K562 (cell line): ENCODE results near the gene PHEX. TPM values are rescaled to one million over a fixed set of nuclear protein-coding genes. Genes with fewer than 3 reads are reported as not detected.

Source experiments
- ATAC-seq: fragments of 200-7000 bp; cut with Tn5 transposase; 3 replicates; pipeline ENCODE4 v1.9.1; 2020; ENCODE audit warnings: moderate library complexity
- BruUV-seq: library from RNA; stranded (reverse); fragments of 400-500 nt; replicated peaks from 2 replicates; lab custom pipeline; 2021; lab: Mats Ljungman, UMichigan
- CTCF ChIA-PET: fragments of 300-600 bp; formaldehyde crosslinking; extraction: SDS; loops from one replicate; lab custom pipeline; 2021; ENCODE audit warnings: low intra/inter-chr PET ratio; lab: Yijun Ruan, JAX
- POLR2A ChIA-PET: fragments of 300-600, 350-650 bp; sonication (Branson Sonifier 250); formaldehyde crosslinking; extraction: SDS; loops from one replicate; lab custom pipeline; 2021; ENCODE audit warnings: antibody characterized with exemption, inconsistent platforms; lab: Yijun Ruan, JAX
- DNase-seq, 4 experiments: peaks; one replicate each; pipeline versions ENCODE4 v3.0.0 to v3.0.0-alpha.2; 2011 to 2018; ENCODE audit warnings: low spot score in 3 of 4, mixed read lengths in 3 of 4; ENCODE audit errors: extremely low read depth in 1 of 4
- FAIRE-seq: peaks from 2 replicates; lab custom pipeline; 2011; peaks lifted over from hg19 to GRCh38; lab: Jason Lieb, UNC
- H2AFZ ChIP-seq: 2 replicates; pipeline ENCODE4 v1.6.0; 2011; ENCODE audit warnings: low read depth, low read length, control low read depth, inconsistent platforms
- H3K27ac ChIP-seq: fragments of 200-600 bp; 3 replicates; pipeline ENCODE4 v1.8.0; 2011; ENCODE audit warnings: low read depth, mild to moderate bottlenecking, control low read depth, inconsistent platforms, low read length, moderate library complexity, mixed read lengths; ENCODE audit errors: extremely low read depth
- H3K27me3 ChIP-seq, 2 experiments: fragments of 300-600 bp in 1 of 2; 2 replicates in 1 of 2; 3 replicates in 1 of 2; pipeline versions ENCODE4 v1.6.0 to v1.8.0; 2011; ENCODE audit warnings: inconsistent platforms in 2 of 2, low read length in 2 of 2, mild to moderate bottlenecking in 1 of 2, mixed read lengths in 1 of 2, moderate library complexity in 1 of 2; ENCODE audit not compliant: control insufficient read depth in 2 of 2, insufficient read depth in 2 of 2
- H3K36me3 ChIP-seq: fragments of 300-600 bp; 3 replicates; pipeline ENCODE4 v1.8.0; 2011; ENCODE audit warnings: mild to moderate bottlenecking, low read length, inconsistent platforms; ENCODE audit not compliant: control insufficient read depth, insufficient read depth
- H3K4me1 ChIP-seq, 2 experiments: fragments of 200-600 bp in 1 of 2; replicated peaks in 1 of 2; 2 replicates in 1 of 2; 3 replicates in 1 of 2; pipeline versions ENCODE4 v1.5.1 to v1.8.0; 2011; ENCODE audit warnings: inconsistent platforms in 2 of 2, low read length in 2 of 2, mild to moderate bottlenecking in 1 of 2, mixed read lengths in 1 of 2, moderate library complexity in 1 of 2; ENCODE audit not compliant: control insufficient read depth in 2 of 2, insufficient read depth in 2 of 2
- H3K4me2 ChIP-seq: 2 replicates; pipeline ENCODE4 v1.6.1; 2011; ENCODE audit warnings: low read length, control low read depth, inconsistent platforms, mixed read lengths; ENCODE audit not compliant: insufficient read depth
- H3K4me3 ChIP-seq: fragments of 200-600 bp; sonication (generic), shearing (Covaris generic); 2 replicates; pipeline ENCODE4 v1.5.1; 2016; ENCODE audit warnings: control low read depth, inconsistent platforms
- H3K79me2 ChIP-seq: fragments of 200-600 bp; 3 replicates; pipeline ENCODE4 v1.8.0; 2011; ENCODE audit warnings: low read length, inconsistent platforms; ENCODE audit not compliant: control insufficient read depth, insufficient read depth
- H3K9ac ChIP-seq, 2 experiments: 2 replicates each; pipeline versions ENCODE4 v1.6.0 to v1.6.1; 2011; ENCODE audit warnings: low read depth in 2 of 2, low read length in 2 of 2, control low read depth in 1 of 2, inconsistent platforms in 1 of 2, mild to moderate bottlenecking in 1 of 2, mixed read lengths in 1 of 2; ENCODE audit not compliant: insufficient read depth in 1 of 2
- H3K9me1 ChIP-seq: one replicate; pipeline ENCODE4 v1.6.0; 2011; ENCODE audit warnings: inconsistent platforms, mild to moderate bottlenecking, low read length, moderate library complexity; ENCODE audit not compliant: control insufficient read depth, insufficient read depth
- H3K9me3 ChIP-seq: replicated peaks from 2 replicates; pipeline ENCODE4 v1.5.1; 2011; ENCODE audit warnings: low read depth, low read length, inconsistent platforms; ENCODE audit not compliant: control insufficient read depth, insufficient read depth
- H4K20me1 ChIP-seq: replicated peaks from 2 replicates; pipeline ENCODE4 v1.6.1; 2011; ENCODE audit warnings: low read length, inconsistent platforms, mixed read lengths; ENCODE audit not compliant: control insufficient read depth, insufficient read depth
- KHSRP ChIP-seq: fragments of 450-650 bp; IDR thresholded peaks from 2 replicates; pipeline ENCODE4 v1.6.1; 2017
- NCOA6 ChIP-seq: fragments of 450-650 bp; IDR thresholded peaks from 2 replicates; pipeline ENCODE4 v1.6.1; 2017; ENCODE audit warnings: mild to moderate bottlenecking
- TRIM28 ChIP-seq: fragments of 450-650 bp; IDR thresholded peaks from 2 replicates; pipeline ENCODE4 v1.6.1; 2017
- U2AF1 ChIP-seq: fragments of 200-400 bp; formaldehyde crosslinking; optimal IDR thresholded peaks from 2 replicates; pipeline ENCODE3; 2017; ENCODE audit warnings: mild to moderate bottlenecking, low read depth, low read length, moderate library complexity
- ZBTB1 ChIP-seq: sonication (generic); formaldehyde crosslinking; IDR thresholded peaks from 2 replicates; pipeline ENCODE4 v1.8.1; 2023; ENCODE audit warnings: missing genetic modification reagents, low read depth, mild to moderate bottlenecking, borderline replicate concordance
- ZNF146 ChIP-seq: IDR thresholded peaks from one replicate; pipeline ENCODE4 v1.6.1; 2018; ENCODE audit warnings: missing compliant biosample characterization; ENCODE audit not compliant: unreplicated experiment
- ZNF311 ChIP-seq: fragments of 250-450 bp; sonication (Bioruptor Pico); IDR thresholded peaks from 2 replicates; pipeline ENCODE4 v1.4.0; 2020; ENCODE audit warnings: mild to moderate bottlenecking, moderate library complexity
- WGBS: fragments of 100-300 bp; shearing (Covaris generic); methylation state at CpG from one replicate; pipeline ENCODE4 v1.1.6; 2016; ENCODE audit warnings: low coverage, mixed read lengths; ENCODE audit not compliant: insufficient coverage; ENCODE audit errors: missing lambda C conversion rate; 5-methylcytosine and 5-hydroxymethylcytosine counted together
- in situ Hi-C: fragments of 300-500 bp; cut with MboI; formaldehyde crosslinking; loops from 4 replicates; pipeline ENCODE4 v1.15.0; 2018; ENCODE audit warnings: inconsistent platforms, mixed read lengths
- intact Hi-C: fragments of 100-400 bp; cut with micrococcal nuclease; formaldehyde crosslinking; loops from 2 replicates; pipeline ENCODE4 v1.14.2; 2022
- polyA plus RNA-seq, 8 experiments: library from polyadenylated mRNA; depleted of rRNA in 4 of 8; stranded (reverse) in 5 of 8; unstranded in 3 of 8; fragments of >200 nt; fragmentation: Nextera tagmentation in 2 of 8; fragmentation: Illumina TruSeq in 1 of 8; extraction: Ambion mirVana in 2 of 8; extraction: Trizol in 1 of 8; gene quantifications; 2 replicates each; pipeline versions ENCODE4 v1.2.1 to v1.2.3, GENCODE V29; 2011 to 2014; ENCODE audit warnings: inconsistent platforms in 1 of 8, missing spikeins in 1 of 8
- total RNA-seq, 7 experiments: library from RNA; depleted of rRNA in 6 of 7; stranded (reverse); fragments of >200 nt in 6 of 7; fragmentation: Illumina TruSeq in 2 of 7; extraction: Trizol in 2 of 7; gene quantifications; 2 replicates each; pipeline versions ENCODE4 v1.2.1 to v1.2.3, GENCODE V29; 2011 to 2021; ENCODE audit warnings: low replicate concordance in 1 of 7
- TF ChIP-seq, protein P1 (sequence below): sonication (generic); formaldehyde crosslinking; IDR thresholded peaks from 2 replicates; pipeline ENCODE4 v1.8.1; 2023; ENCODE audit warnings: mild to moderate bottlenecking, missing genetic modification reagents
- TF ChIP-seq, protein P2 (sequence below): fragments of 450-650 bp; IDR thresholded peaks from 2 replicates; pipeline ENCODE4 v1.7.1; 2018; ENCODE audit warnings: mild to moderate bottlenecking, low read depth; ENCODE audit not compliant: partially characterized antibody

The PHEX gene
- total and polyA plus RNA-seq, 9 of the 15 experiments (the other 6 are each of a cell fraction or from before 2014, with no cell fraction given), result 0.01 to 0.11 (median 0.04) TPM; not detected in 6

DNA sequence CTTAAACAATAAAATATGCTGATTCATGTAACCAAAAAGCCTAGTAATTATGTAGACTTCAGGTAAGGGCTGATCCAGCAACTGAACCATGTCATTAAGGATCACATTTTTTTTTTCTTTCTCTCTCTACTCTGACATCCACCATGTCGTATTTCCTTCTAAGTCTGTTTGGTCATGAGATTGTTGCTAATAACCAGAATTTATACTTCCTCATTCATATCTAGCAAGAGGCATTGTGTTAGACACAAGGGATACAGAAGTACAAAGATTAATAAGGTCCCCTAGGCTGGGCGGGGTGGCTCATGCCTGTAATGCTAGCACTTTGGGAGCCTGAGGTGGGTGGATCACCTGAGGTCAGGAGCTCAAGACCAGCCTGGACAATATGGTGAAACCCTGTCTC is 24.1 kb downstream of the PHEX start (continued):
- TF ChIP-seq, protein P1, sequence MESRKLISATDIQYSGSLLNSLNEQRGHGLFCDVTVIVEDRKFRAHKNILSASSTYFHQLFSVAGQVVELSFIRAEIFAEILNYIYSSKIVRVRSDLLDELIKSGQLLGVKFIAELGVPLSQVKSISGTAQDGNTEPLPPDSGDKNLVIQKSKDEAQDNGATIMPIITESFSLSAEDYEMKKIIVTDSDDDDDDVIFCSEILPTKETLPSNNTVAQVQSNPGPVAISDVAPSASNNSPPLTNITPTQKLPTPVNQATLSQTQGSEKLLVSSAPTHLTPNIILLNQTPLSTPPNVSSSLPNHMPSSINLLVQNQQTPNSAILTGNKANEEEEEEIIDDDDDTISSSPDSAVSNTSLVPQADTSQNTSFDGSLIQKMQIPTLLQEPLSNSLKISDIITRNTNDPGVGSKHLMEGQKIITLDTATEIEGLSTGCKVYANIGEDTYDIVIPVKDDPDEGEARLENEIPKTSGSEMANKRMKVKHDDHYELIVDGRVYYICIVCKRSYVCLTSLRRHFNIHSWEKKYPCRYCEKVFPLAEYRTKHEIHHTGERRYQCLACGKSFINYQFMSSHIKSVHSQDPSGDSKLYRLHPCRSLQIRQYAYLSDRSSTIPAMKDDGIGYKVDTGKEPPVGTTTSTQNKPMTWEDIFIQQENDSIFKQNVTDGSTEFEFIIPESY (CRISPR knock-in tag), result no peak

DNA sequence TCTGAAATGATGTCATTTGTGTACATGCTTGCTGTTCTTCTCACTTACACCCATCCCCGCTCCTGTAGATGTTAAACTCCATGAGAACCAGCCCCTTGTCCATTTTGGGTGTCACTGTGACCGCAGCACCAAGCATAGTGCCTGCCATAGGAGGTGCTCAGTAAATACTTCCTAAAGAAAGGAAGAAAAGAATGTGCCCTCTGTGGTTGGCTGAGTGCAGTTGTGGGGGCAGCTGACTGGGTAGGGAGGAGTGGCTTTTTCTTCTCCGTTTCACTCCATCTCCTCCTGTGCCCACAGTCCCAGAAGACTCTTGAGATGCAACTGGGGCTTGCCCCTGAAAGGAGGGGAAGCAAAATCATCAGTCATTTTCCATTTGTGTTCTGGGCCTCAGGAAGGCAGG is 25.5 kb downstream of the PHEX start:
- DNase-seq, result no peak
- Histone ChIP-seq H3K27me3 (peaks cover 0 to 4% of the 10 kb centered on the region in 2 experiments; a peak in 1 of 5 replicates), H3K4me2 (no peak overlapping the region), H3K27ac (no peak overlapping the region), H2AFZ (no peak overlapping the region), H3K79me2 (no peaks in the 10 kb centered on the region), H3K9ac (no peak overlapping the region), H4K20me1 (no peaks in the 10 kb centered on the region), H3K36me3 (no peaks in the 10 kb centered on the region), H3K9me1 (no peaks in the 10 kb centered on the region), H3K4me1 (no peaks in the 10 kb centered on the region), H3K9me3 (no peaks in the 10 kb centered on the region), H3K4me3 (no peak overlapping the region)
- no peak for TF ChIP-seq U2AF1
- TF ChIP-seq NCOA6, result no peak
- TF ChIP-seq ZNF146, result no peak
- no peak for TF ChIP-seq ZNF311 (CRISPR knock-in tag)
- no peak for TF ChIP-seq KHSRP
- TF ChIP-seq, protein P2, sequence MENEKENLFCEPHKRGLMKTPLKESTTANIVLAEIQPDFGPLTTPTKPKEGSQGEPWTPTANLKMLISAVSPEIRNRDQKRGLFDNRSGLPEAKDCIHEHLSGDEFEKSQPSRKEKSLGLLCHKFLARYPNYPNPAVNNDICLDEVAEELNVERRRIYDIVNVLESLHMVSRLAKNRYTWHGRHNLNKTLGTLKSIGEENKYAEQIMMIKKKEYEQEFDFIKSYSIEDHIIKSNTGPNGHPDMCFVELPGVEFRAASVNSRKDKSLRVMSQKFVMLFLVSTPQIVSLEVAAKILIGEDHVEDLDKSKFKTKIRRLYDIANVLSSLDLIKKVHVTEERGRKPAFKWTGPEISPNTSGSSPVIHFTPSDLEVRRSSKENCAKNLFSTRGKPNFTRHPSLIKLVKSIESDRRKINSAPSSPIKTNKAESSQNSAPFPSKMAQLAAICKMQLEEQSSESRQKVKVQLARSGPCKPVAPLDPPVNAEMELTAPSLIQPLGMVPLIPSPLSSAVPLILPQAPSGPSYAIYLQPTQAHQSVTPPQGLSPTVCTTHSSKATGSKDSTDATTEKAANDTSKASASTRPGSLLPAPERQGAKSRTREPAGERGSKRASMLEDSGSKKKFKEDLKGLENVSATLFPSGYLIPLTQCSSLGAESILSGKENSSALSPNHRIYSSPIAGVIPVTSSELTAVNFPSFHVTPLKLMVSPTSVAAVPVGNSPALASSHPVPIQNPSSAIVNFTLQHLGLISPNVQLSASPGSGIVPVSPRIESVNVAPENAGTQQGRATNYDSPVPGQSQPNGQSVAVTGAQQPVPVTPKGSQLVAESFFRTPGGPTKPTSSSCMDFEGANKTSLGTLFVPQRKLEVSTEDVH, result no peak
- TF ChIP-seq ZBTB1 (CRISPR knock-in tag), result no peak
- TF ChIP-seq TRIM28, result no peak
- ChIA-PET POLR2A (interaction anchor here (1.0 kb wide), 1 partner anchor 9 kb away, joined by 3 read pairs; no protein-coding TSS in a partner anchor), CTCF (no interaction called here)
- no peak for FAIRE-seq
- ATAC-seq, result no peak
- in situ Hi-C loops (no loop called here), intact Hi-C loops (no loop called here)
- BruUV-seq, result no TSS peak
- 0% methylated on average over 1 of the region's 3 CpGs for WGBS
